ENCODE results near the gene AKAP8L. TPM values are rescaled to one million over a fixed set of nuclear protein-coding genes. Genes with fewer than 3 reads are reported as not detected.
"Not testable (repeated sequence)": the region's sequence is repeated elsewhere in the genome, so short reads cannot be mapped to it uniquely, and the experiment has no call there.

The AKAP8L gene
- total and polyA plus RNA-seq, 9 of the 15 experiments (the other 6 are each of a cell fraction or from before 2014, with no cell fraction given) = 2.4 to 116 (median 70.7) TPM

DNA sequence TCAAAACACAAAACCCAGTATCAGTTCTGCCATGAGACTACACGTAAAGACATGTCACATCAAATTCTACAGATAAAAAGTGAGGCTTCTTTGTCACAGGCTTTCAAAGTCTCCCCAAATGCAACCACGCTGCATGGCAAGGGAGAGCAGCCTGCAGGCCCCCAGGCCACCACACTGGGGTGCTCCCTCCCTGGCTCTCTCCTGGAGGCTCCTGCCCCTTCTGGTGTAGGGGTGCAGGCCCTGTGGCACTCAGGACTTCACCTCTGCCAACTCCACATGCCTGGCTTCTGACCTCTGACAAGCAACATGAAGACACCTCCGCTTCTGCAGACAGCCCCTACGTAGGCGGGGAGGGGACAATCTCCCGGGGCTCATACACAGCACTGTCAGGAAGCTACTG is 53.5 kb downstream of the AKAP8L start:
- DNase-seq (ENCODE audit: extremely low read depth in 1 of 4, low spot score in 3 of 4) (no peak), ATAC-seq (peak; percentile 53), FAIRE-seq (no peak)
- no peak overlapping the region for H3K27ac ChIP-seq (ENCODE audit: extremely low read depth, low read depth, low read length)
- H3K4me1 ChIP-seq (replicated peaks in 1 of 2; ENCODE audit: control insufficient read depth in 2 of 2, insufficient read depth in 2 of 2, low read length in 2 of 2) = no peaks in the 10 kb centered on the region
- peaks cover 74% of the 10 kb centered on the region; the same call in 2 of the 3 replicates for H3K36me3 ChIP-seq (ENCODE audit: control insufficient read depth, insufficient read depth, low read length)
- TF ChIP-seq, protein P1, sequence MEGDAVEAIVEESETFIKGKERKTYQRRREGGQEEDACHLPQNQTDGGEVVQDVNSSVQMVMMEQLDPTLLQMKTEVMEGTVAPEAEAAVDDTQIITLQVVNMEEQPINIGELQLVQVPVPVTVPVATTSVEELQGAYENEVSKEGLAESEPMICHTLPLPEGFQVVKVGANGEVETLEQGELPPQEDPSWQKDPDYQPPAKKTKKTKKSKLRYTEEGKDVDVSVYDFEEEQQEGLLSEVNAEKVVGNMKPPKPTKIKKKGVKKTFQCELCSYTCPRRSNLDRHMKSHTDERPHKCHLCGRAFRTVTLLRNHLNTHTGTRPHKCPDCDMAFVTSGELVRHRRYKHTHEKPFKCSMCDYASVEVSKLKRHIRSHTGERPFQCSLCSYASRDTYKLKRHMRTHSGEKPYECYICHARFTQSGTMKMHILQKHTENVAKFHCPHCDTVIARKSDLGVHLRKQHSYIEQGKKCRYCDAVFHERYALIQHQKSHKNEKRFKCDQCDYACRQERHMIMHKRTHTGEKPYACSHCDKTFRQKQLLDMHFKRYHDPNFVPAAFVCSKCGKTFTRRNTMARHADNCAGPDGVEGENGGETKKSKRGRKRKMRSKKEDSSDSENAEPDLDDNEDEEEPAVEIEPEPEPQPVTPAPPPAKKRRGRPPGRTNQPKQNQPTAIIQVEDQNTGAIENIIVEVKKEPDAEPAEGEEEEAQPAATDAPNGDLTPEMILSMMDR (IDR thresholded peaks at IDR 0.05 in 2 of 3, conservative IDR thresholded peaks at IDR 0.05 in 1 of 3; ENCODE audit: insufficient read depth in 2 of 3, low read depth in 1 of 3, low read length in 3 of 3) = peak in 1 of 3 experiments; percentile 34; a peak in 1 of 6 replicates
- TF ChIP-seq POLR2A (conservative IDR thresholded peaks at IDR 0.05) = 0 out of 2 replicates have a peak, but pooled peaks have one; percentile 27
- no peak for TF ChIP-seq CAMTA2 (CRISPR knock-in tag; conservative IDR thresholded peaks at IDR 0.05)
- TF ChIP-seq ATF1 (CRISPR knock-in tag; IDR thresholded peaks at IDR 0.05) = no peak
- no peak for TF ChIP-seq ATF1 (tag; IDR thresholded peaks at IDR 0.05)
- TF ChIP-seq ZFPM2 (CRISPR knock-in tag; IDR thresholded peaks at IDR 0.05) = no peak
- no peak for TF ChIP-seq ZNF197 (CRISPR knock-in tag; IDR thresholded peaks at IDR 0.05; ENCODE audit: low read depth)
- no peak for TF ChIP-seq GABPB2 (CRISPR knock-in tag; conservative IDR thresholded peaks at IDR 0.05)
- TF ChIP-seq FOS (IDR thresholded peaks at IDR 0.05; ENCODE audit: extremely low read depth, insufficient read length) = no peak
- H3K9ac ChIP-seq (ENCODE audit: insufficient read depth in 1 of 2, low read depth in 2 of 2, low read length in 2 of 2) = no peak overlapping the region
- no peak overlapping the region for H3K4me2 ChIP-seq (ENCODE audit: insufficient read depth, low read length)
- ChIA-PET POLR2A (interaction anchor here (1.1 kb wide), 1 partner anchor 14 kb away, joined by 4 read pairs; the partner anchor contains the start of gene AKAP8), CTCF (ENCODE audit: low intra/inter-chr PET ratio) (no interaction called here)
- no peaks in the 10 kb centered on the region for H4K20me1 ChIP-seq (replicated peaks; ENCODE audit: control insufficient read depth, insufficient read depth, low read length)
- H2AFZ ChIP-seq (ENCODE audit: low read depth, low read length) = no peak overlapping the region
- in situ Hi-C loops (cut with MboI) = no loop called here
- no peaks in the 10 kb centered on the region; the same call in 2 of the 3 replicates for H3K79me2 ChIP-seq (ENCODE audit: control insufficient read depth, insufficient read depth, low read length)
- WGBS (ENCODE audit: insufficient coverage, low coverage, missing lambda C conversion rate) = 93% methylated on average over 3 of the region's 6 CpGs
- H3K9me3 ChIP-seq (replicated peaks; ENCODE audit: control insufficient read depth, insufficient read depth, low read depth, low read length) = no peaks in the 10 kb centered on the region
- BruUV-seq (replicated peaks) = no TSS peak
- H3K27me3 ChIP-seq (ENCODE audit: control insufficient read depth in 2 of 2, insufficient read depth in 2 of 2, low read length in 2 of 2) = no peaks in the 10 kb centered on the region
- H3K4me3 ChIP-seq = no peak overlapping the region
- no peaks in the 10 kb centered on the region for H3K9me1 ChIP-seq (ENCODE audit: control insufficient read depth, insufficient read depth, low read length)
- intact Hi-C loops (cut with micrococcal nuclease) = no loop called here

DNA sequence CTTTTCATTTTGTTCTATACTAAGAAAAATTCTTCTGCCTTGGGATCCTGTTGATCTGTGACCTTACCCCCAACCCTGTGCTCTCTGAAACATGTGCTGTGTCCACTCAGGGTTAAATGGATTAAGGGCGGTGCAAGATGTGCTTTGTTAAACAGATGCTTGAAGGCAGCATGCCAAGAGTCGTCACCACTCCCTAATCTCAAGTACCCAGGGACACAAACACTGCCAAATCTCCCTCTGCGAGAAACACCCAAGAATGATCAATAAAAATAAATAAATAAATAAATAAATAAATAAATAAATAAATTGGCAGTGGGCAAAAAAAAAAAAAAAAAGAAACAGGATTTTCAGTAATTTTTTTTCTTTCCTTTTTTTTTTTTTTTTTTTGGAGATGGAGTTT is 55.0 kb downstream of the AKAP8L start:
- POLR2A ChIA-PET = interaction anchor here (1.1 kb wide), 1 partner anchor 13 kb away, joined by 3 read pairs; no protein-coding TSS in a partner anchor

More for the DNA sequence above, 55.0 kb downstream of the AKAP8L start:
- H3K36me3 ChIP-seq (ENCODE audit: control insufficient read depth, insufficient read depth, low read length) = peaks cover 72% of the 10 kb centered on the region; the same call in 2 of the 3 replicates
- intact Hi-C loops (cut with micrococcal nuclease); H3K27me3 ChIP-seq (ENCODE audit: control insufficient read depth in 2 of 2, insufficient read depth in 2 of 2, low read length in 2 of 2); BruUV-seq (replicated peaks); H3K4me1 ChIP-seq (replicated peaks in 1 of 2; ENCODE audit: control insufficient read depth in 2 of 2, insufficient read depth in 2 of 2, low read length in 2 of 2); H2AFZ ChIP-seq (ENCODE audit: low read depth, low read length); H3K9me3 ChIP-seq (replicated peaks; ENCODE audit: control insufficient read depth, insufficient read depth, low read depth, low read length); H3K9ac ChIP-seq (ENCODE audit: insufficient read depth in 1 of 2, low read depth in 2 of 2, low read length in 2 of 2); H4K20me1 ChIP-seq (replicated peaks; ENCODE audit: control insufficient read depth, insufficient read depth, low read length); H3K4me3 ChIP-seq; CTCF ChIA-PET (ENCODE audit: low intra/inter-chr PET ratio); in situ Hi-C loops (cut with MboI); ATAC-seq; H3K9me1 ChIP-seq (ENCODE audit: control insufficient read depth, insufficient read depth, low read length); H3K79me2 ChIP-seq (ENCODE audit: control insufficient read depth, insufficient read depth, low read length); FAIRE-seq; DNase-seq (ENCODE audit: extremely low read depth in 1 of 4, low spot score in 3 of 4); H3K4me2 ChIP-seq (ENCODE audit: insufficient read depth, low read length); H3K27ac ChIP-seq (ENCODE audit: extremely low read depth, low read depth, low read length): not testable (repeated sequence)
- WGBS (ENCODE audit: insufficient coverage, low coverage, missing lambda C conversion rate) = 64% methylated on average over 2 of the region's 3 CpGs
